SK-N-MC (cell line): ENCODE measurements around the gene DPEP3.
"Not testable (repeated sequence)": the region's sequence is repeated elsewhere in the genome, so short reads cannot be mapped to it uniquely, and the experiment has no call there.

Experiments
- DNase-seq: peaks from one replicate; pipeline ENCODE4 v3.0.0-alpha.2; 2011; ENCODE audit warnings: low read depth, low spot score
- H3K27ac ChIP-seq: fragments of 200-600 bp; sonication (generic); 2 replicates; pipeline ENCODE4 v1.5.1; 2016; ENCODE audit warnings: mixed run types
- H3K36me3 ChIP-seq: fragments of 200-600 bp; sonication (generic); 2 replicates; pipeline ENCODE4 v1.6.1; 2017; ENCODE audit warnings: antibody characterized with exemption, low read length, mixed read lengths; ENCODE audit not compliant: insufficient read depth
- H3K4me3 ChIP-seq: fragments of 200-600 bp; sonication (generic); 2 replicates; pipeline ENCODE4 v1.5.1; 2016
- H3K9ac ChIP-seq: fragments of 200-600 bp; sonication (generic); 2 replicates; pipeline ENCODE4 v1.8.0; 2017; ENCODE audit warnings: mixed run types, mixed read lengths; ENCODE audit not compliant: insufficient read length
- H3K9me3 ChIP-seq: fragments of 200-600 bp; sonication (generic); 2 replicates; pipeline ENCODE4 v1.6.1; 2017; ENCODE audit warnings: low read depth, mild to moderate bottlenecking, antibody characterized with exemption, low read length, moderate library complexity, mixed read lengths
- EZH2 ChIP-seq: fragments of 200-600 bp; sonication (generic); IDR thresholded peaks from one replicate; pipeline ENCODE4 v1.6.1; 2017; ENCODE audit warnings: antibody characterized with exemption
- FOXP2 ChIP-seq: optimal IDR thresholded peaks from 2 replicates; pipeline ENCODE3; 2011; ENCODE audit warnings: mild to moderate bottlenecking, moderate library complexity; ENCODE audit not compliant: insufficient read depth; ENCODE audit errors: extremely low read length, control extremely low read depth
- POLR2AphosphoS5 ChIP-seq: IDR thresholded peaks from 2 replicates; pipeline ENCODE4 v1.6.1; 2012; ENCODE audit warnings: mild to moderate bottlenecking, low read depth, low read length, borderline replicate concordance

Gene DPEP3

GRCh38 chr16:67939507-67940445 is 40.5 kb downstream of the DPEP3 start:
- no peaks in the 10 kb centered on the region for H3K36me3 ChIP-seq
- TF ChIP-seq FOXP2 (no peak), EZH2 (no peak), POLR2AphosphoS5 (no peak)
- no peak for DNase-seq
- H3K4me3 ChIP-seq = no peak overlapping the region
- no peak overlapping the region for H3K9ac ChIP-seq
- H3K9me3 ChIP-seq = no peaks in the 10 kb centered on the region
- H3K27ac ChIP-seq = no peak overlapping the region

GRCh38 chr16:67937713-67938112 is 42.6 kb downstream of the DPEP3 start:
- H3K27ac ChIP-seq, H3K4me3 ChIP-seq, DNase-seq, H3K36me3 ChIP-seq, H3K9me3 ChIP-seq, H3K9ac ChIP-seq: not testable (repeated sequence)

GRCh38 chr16:67936880-67937605 is 43.3 kb downstream of the DPEP3 start:
- no peak overlapping the region for H3K9ac ChIP-seq
- no peak for DNase-seq
- H3K9me3 ChIP-seq = no peaks in the 10 kb centered on the region
- H3K27ac ChIP-seq = no peak overlapping the region
- TF ChIP-seq FOXP2 = no peak
- H3K36me3 ChIP-seq = no peaks in the 10 kb centered on the region
- H3K4me3 ChIP-seq = peak overlapping the region; percentile 87

GRCh38 chr16:67936124-67936879 is 44.0 kb downstream of the DPEP3 start, which contains the start of gene PSMB10:
TSS of gene PSMB10 (minus strand) at chr16:67936850. CDS start at chr16:67936749, 101 bp downstream.
- Histone ChIP-seq H3K9ac (peak within 1 kb of the TSS; percentile 76), H3K36me3 (no peaks in the 10 kb centered on the region), H3K9me3 (no peaks in the 10 kb centered on the region), H3K27ac (no peak within 1 kb of the TSS), H3K4me3 (peak within 1 kb of the TSS; percentile 87)
- no peak for TF ChIP-seq POLR2AphosphoS5
- TF ChIP-seq EZH2 = no peak
- no peak for TF ChIP-seq FOXP2
- no peak for DNase-seq

GRCh38 chr16:67935402-67936123 is 44.7 kb downstream of the DPEP3 start:
- peak overlapping the region; percentile 87 for H3K4me3 ChIP-seq
- no peak overlapping the region for H3K27ac ChIP-seq
- no peaks in the 10 kb centered on the region for H3K9me3 ChIP-seq
- DNase-seq = no peak
- H3K36me3 ChIP-seq = no peaks in the 10 kb centered on the region
- TF ChIP-seq FOXP2 (no peak), EZH2 (no peak), POLR2AphosphoS5 (peak; percentile 67; the same call in 1 of the 2 replicates)
- peak overlapping the region; percentile 76 for H3K9ac ChIP-seq

- Histone ChIP-seq H3K27ac (no peak overlapping the region), H3K9me3 (no peaks in the 10 kb centered on the region), H3K9ac (peak overlapping the region; percentile 63), H3K36me3 (no peaks in the 10 kb centered on the region), H3K4me3 (peak overlapping the region; percentile 87)
- DNase-seq = no peak
- no peak for TF ChIP-seq FOXP2
- TF ChIP-seq EZH2 = no peak
- no peak for TF ChIP-seq POLR2AphosphoS5
Observed at GRCh38 chr16:67935101-67935401, 45.2 kb downstream of the DPEP3 start.

GRCh38 chr16:67934306-67935100 is 45.8 kb downstream of the DPEP3 start:
- TF ChIP-seq POLR2AphosphoS5 (no peak), EZH2 (no peak), FOXP2 (no peak)
- Histone ChIP-seq H3K36me3 (no peaks in the 10 kb centered on the region), H3K4me3 (peak overlapping the region; percentile 87), H3K27ac (no peak overlapping the region), H3K9me3 (no peaks in the 10 kb centered on the region), H3K9ac (peak overlapping the region; percentile 63)
- no peak for DNase-seq
